GM12878 (cell line): ENCODE measurements around the gene MYG1. TPM values are rescaled to one million over a fixed set of nuclear protein-coding genes. Genes with fewer than 3 reads are reported as not detected.

Experiments used
- BMI1 ChIP-seq: fragments of 450-650 bp; IDR thresholded peaks from 2 replicates; pipeline ENCODE4 v1.6.1; 2016; ENCODE audit warnings: mild to moderate bottlenecking, moderate library complexity, borderline replicate concordance
- CBX3 ChIP-seq: fragments of 200-600 bp; sonication (generic); IDR thresholded peaks from 2 replicates; pipeline ENCODE4 v1.6.1; 2016; ENCODE audit warnings: low read depth, borderline replicate concordance
- CHD1 ChIP-seq: IDR thresholded peaks from 2 replicates; pipeline ENCODE4 v1.6.1; 2012; ENCODE audit warnings: low read depth, low read length, improper control_type of control experiment
- CHD2 ChIP-seq: IDR thresholded peaks from 2 replicates; pipeline ENCODE4 v1.6.1; 2011; ENCODE audit warnings: low read depth, low read length, improper control_type of control experiment, borderline replicate concordance
- EED ChIP-seq: sonication (generic); IDR thresholded peaks from 2 replicates; pipeline ENCODE4 v1.6.1; 2016; ENCODE audit warnings: antibody characterized with exemption, low read depth
- ETV6 ChIP-seq, 2 experiments: fragments of 450-650 bp in 1 of 2; IDR thresholded peaks in 1 of 2; conservative IDR thresholded peaks in 1 of 2; 2 replicates each; pipeline ENCODE4 v1.6.1; 2014; ENCODE audit warnings: antibody characterized with exemption in 1 of 2, borderline replicate concordance in 1 of 2, low read depth in 1 of 2, mild to moderate bottlenecking in 1 of 2, moderate library complexity in 1 of 2
- HDAC2 ChIP-seq: fragments of 200-600 bp; sonication (generic); IDR thresholded peaks from 2 replicates; pipeline ENCODE4 v1.6.1; 2017
- IKZF1 ChIP-seq: fragments of 450-650 bp; conservative IDR thresholded peaks from 2 replicates; pipeline ENCODE4 v1.6.1; 2017; ENCODE audit warnings: antibody characterized with exemption, mild to moderate bottlenecking
- MEF2B ChIP-seq: fragments of 450-650 bp; IDR thresholded peaks from 2 replicates; pipeline ENCODE4 v1.6.1; 2018; ENCODE audit warnings: mild to moderate bottlenecking, moderate library complexity; ENCODE audit not compliant: partially characterized antibody, poor library complexity, severe bottlenecking
- MTA3 ChIP-seq: IDR thresholded peaks from 2 replicates; pipeline ENCODE4 v1.6.1; 2012; ENCODE audit warnings: low read length, inconsistent platforms, borderline replicate concordance
- NFIC ChIP-seq: IDR thresholded peaks from 2 replicates; pipeline ENCODE4 v1.6.1; 2012; ENCODE audit warnings: low read depth, mild to moderate bottlenecking, inconsistent platforms, low read length, moderate library complexity
- NFXL1 ChIP-seq: fragments of 450-650 bp; IDR thresholded peaks from 2 replicates; pipeline ENCODE4 v1.6.1; 2017; ENCODE audit warnings: antibody characterized with exemption, mild to moderate bottlenecking, borderline replicate concordance
- NRF1 ChIP-seq: conservative IDR thresholded peaks from 2 replicates; pipeline ENCODE4 v1.6.1; 2011; ENCODE audit warnings: mild to moderate bottlenecking, low read depth, low read length, improper control_type of control experiment
- PML ChIP-seq: IDR thresholded peaks from 2 replicates; pipeline ENCODE4 v1.6.1; 2012; ENCODE audit warnings: low read length, inconsistent platforms
- RB1 ChIP-seq: fragments of 450-650 bp; formaldehyde crosslinking; IDR thresholded peaks from 2 replicates; pipeline ENCODE4 v1.6.1; 2017; ENCODE audit warnings: mild to moderate bottlenecking, borderline replicate concordance
- SIN3A ChIP-seq: IDR thresholded peaks from 2 replicates; pipeline ENCODE4 v1.6.1; 2012; ENCODE audit warnings: low read depth, low read length, improper control_type of control experiment
- SIX5 ChIP-seq: IDR thresholded peaks from 2 replicates; pipeline ENCODE4 v1.6.1; 2011; ENCODE audit warnings: mild to moderate bottlenecking, low read depth, low read length, moderate library complexity; ENCODE audit not compliant: severe bottlenecking
- SREBF1 ChIP-seq: IDR thresholded peaks from 2 replicates; pipeline ENCODE4 v1.6.1; 2012; ENCODE audit warnings: mild to moderate bottlenecking, low read length
- SRF ChIP-seq, 2 experiments: IDR thresholded peaks; 2 replicates each; pipeline ENCODE4 v1.6.1; 2011; ENCODE audit warnings: low read depth in 2 of 2, low read length in 2 of 2, mild to moderate bottlenecking in 1 of 2, moderate library complexity in 1 of 2
- TAF1 ChIP-seq: IDR thresholded peaks from 2 replicates; pipeline ENCODE4 v1.6.1; 2011; ENCODE audit warnings: mild to moderate bottlenecking, low read depth, low read length, borderline replicate concordance
- TCF12 ChIP-seq: IDR thresholded peaks from 2 replicates; pipeline ENCODE4 v1.6.1; 2011; ENCODE audit warnings: low read depth, mild to moderate bottlenecking, low read length
- ZNF207 ChIP-seq: fragments of 450-650 bp; IDR thresholded peaks from 2 replicates; pipeline ENCODE4 v1.6.1; 2014; ENCODE audit warnings: antibody characterized with exemption, mild to moderate bottlenecking, borderline replicate concordance
- ZNF24 ChIP-seq: fragments of 450-650 bp; IDR thresholded peaks from 2 replicates; pipeline ENCODE4 v1.6.1; 2017; ENCODE audit warnings: antibody characterized with exemption, mild to moderate bottlenecking
- polyA plus RNA-seq, 11 experiments: library from polyadenylated mRNA; depleted of rRNA in 4 of 11; unstranded in 6 of 11; stranded (reverse) in 5 of 11; fragments of >200 nt; fragmentation: Nextera tagmentation in 4 of 11; fragmentation: Illumina TruSeq in 1 of 11; extraction: Ambion mirVana in 4 of 11; extraction: Trizol in 1 of 11; gene quantifications; 1 replicate in 1 of 11; 2 replicates in 10 of 11; pipeline versions ENCODE4 v1.2.1 to v1.2.3, GENCODE V29; 2011 to 2016; ENCODE audit warnings: inconsistent platforms in 2 of 11, missing spikeins in 2 of 11, low read depth in 1 of 11
- total RNA-seq, 4 experiments: library from RNA; depleted of rRNA in 3 of 4; stranded (reverse); fragments of >200 nt in 3 of 4; fragmentation: Illumina TruSeq in 1 of 4; extraction: Trizol in 1 of 4; gene quantifications; 2 replicates each; pipeline versions ENCODE4 v1.2.1 to v1.2.3, GENCODE V29; 2013 to 2021
- TF ChIP-seq, protein P1 (sequence below): IDR thresholded peaks from 2 replicates; pipeline ENCODE4 v1.6.1; 2011; ENCODE audit warnings: borderline replicate concordance, low read depth, mild to moderate bottlenecking, moderate library complexity, low read length; ENCODE audit not compliant: insufficient read depth, poor library complexity, severe bottlenecking
- TF ChIP-seq, protein P2 (sequence below): fragments of 450-650 bp; IDR thresholded peaks from 2 replicates; pipeline ENCODE4 v1.6.1; 2017; ENCODE audit warnings: mild to moderate bottlenecking
- TF ChIP-seq, protein P3 (sequence below): fragments of 150-350 bp; IDR thresholded peaks from 2 replicates; pipeline ENCODE4 v1.6.1; 2016; ENCODE audit warnings: low read depth, low read length

MYG1 gene
- total and polyA plus RNA-seq, 10 of the 15 experiments (the other 5 are each of a cell fraction or from before 2014, with no cell fraction given): 20.7 to 81.0 (median 49.4) TPM

DNA sequence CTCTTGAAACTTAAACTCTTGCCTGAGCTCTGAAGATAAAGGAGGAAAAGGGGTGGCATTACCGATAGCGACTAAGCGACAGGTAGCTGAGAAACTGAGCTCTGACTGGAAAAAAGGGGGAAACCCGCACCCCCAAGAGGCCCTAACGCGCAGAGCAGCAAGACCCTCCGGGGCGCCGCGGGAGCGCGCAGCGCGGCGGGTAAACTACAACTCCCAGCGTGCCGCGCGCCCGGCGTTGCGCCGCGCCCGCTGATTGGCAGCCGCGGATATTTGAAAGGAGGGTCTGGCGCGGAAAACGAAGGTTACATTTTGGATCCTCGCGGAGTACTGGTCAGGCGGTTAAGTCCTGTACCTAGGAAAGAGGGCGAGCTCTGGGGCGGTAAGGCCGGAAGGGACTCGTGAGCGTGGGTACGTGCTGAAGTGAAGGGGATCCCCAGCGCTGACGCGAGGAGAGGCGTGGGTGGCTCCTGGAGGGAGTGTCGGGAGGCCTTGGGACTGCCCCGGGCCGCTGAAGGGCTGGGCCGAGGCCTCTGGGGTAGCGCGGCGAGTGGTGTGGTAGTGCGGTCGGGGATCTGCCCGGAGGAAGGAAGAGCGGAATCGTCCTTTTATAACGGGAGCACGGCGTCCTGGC lies 31.4 kb upstream of the MYG1 start, which contains the start of gene ESPL1 (continued):
- TF ChIP-seq TAF1 (no peak), CBX3 (no peak), SRF (IDR thresholded peaks at IDR 0.05; ENCODE audit: low read depth in 2 of 2, low read length in 2 of 2) (no peak), NFXL1 (no peak), SIX5 (peak; percentile 88), RB1 (peak; percentile 17; the same call in 1 of the 2 replicates), CHD1 (no peak), PML (no peak), MEF2B (peak; percentile 19), NRF1 (no peak; the same call in 1 of the 2 replicates), ZNF24 (no peak), HDAC2 (no peak), IKZF1 (peak; percentile 96), NFIC (no peak), MTA3 (no peak), SREBF1 (peak; percentile 66), ZNF207 (no peak; the same call in 1 of the 2 replicates), TCF12 (0 out of 2 replicates have a peak, but pooled peaks have one; percentile 7), ETV6 (conservative IDR thresholded peaks at IDR 0.05 in 1 of 2, IDR thresholded peaks at IDR 0.05 in 1 of 2; ENCODE audit: borderline replicate concordance in 1 of 2, low read depth in 1 of 2) (no peak), BMI1 (no peak), SIN3A (peak; percentile 95), EED (peak; percentile 59; the same call in 1 of the 2 replicates), CHD2 (peak; percentile 79)
- TF ChIP-seq, protein P1, sequence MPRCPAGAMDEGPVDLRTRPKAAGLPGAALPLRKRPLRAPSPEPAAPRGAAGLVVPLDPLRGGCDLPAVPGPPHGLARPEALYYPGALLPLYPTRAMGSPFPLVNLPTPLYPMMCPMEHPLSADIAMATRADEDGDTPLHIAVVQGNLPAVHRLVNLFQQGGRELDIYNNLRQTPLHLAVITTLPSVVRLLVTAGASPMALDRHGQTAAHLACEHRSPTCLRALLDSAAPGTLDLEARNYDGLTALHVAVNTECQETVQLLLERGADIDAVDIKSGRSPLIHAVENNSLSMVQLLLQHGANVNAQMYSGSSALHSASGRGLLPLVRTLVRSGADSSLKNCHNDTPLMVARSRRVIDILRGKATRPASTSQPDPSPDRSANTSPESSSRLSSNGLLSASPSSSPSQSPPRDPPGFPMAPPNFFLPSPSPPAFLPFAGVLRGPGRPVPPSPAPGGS: peak; percentile 12
- TF ChIP-seq, protein P2, sequence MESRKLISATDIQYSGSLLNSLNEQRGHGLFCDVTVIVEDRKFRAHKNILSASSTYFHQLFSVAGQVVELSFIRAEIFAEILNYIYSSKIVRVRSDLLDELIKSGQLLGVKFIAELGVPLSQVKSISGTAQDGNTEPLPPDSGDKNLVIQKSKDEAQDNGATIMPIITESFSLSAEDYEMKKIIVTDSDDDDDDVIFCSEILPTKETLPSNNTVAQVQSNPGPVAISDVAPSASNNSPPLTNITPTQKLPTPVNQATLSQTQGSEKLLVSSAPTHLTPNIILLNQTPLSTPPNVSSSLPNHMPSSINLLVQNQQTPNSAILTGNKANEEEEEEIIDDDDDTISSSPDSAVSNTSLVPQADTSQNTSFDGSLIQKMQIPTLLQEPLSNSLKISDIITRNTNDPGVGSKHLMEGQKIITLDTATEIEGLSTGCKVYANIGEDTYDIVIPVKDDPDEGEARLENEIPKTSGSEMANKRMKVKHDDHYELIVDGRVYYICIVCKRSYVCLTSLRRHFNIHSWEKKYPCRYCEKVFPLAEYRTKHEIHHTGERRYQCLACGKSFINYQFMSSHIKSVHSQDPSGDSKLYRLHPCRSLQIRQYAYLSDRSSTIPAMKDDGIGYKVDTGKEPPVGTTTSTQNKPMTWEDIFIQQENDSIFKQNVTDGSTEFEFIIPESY: no peak
- TF ChIP-seq, protein P3, sequence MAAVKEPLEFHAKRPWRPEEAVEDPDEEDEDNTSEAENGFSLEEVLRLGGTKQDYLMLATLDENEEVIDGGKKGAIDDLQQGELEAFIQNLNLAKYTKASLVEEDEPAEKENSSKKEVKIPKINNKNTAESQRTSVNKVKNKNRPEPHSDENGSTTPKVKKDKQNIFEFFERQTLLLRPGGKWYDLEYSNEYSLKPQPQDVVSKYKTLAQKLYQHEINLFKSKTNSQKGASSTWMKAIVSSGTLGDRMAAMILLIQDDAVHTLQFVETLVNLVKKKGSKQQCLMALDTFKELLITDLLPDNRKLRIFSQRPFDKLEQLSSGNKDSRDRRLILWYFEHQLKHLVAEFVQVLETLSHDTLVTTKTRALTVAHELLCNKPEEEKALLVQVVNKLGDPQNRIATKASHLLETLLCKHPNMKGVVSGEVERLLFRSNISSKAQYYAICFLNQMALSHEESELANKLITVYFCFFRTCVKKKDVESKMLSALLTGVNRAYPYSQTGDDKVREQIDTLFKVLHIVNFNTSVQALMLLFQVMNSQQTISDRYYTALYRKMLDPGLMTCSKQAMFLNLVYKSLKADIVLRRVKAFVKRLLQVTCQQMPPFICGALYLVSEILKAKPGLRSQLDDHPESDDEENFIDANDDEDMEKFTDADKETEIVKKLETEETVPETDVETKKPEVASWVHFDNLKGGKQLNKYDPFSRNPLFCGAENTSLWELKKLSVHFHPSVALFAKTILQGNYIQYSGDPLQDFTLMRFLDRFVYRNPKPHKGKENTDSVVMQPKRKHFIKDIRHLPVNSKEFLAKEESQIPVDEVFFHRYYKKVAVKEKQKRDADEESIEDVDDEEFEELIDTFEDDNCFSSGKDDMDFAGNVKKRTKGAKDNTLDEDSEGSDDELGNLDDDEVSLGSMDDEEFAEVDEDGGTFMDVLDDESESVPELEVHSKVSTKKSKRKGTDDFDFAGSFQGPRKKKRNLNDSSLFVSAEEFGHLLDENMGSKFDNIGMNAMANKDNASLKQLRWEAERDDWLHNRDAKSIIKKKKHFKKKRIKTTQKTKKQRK: no peak
